GM18511 (cell line): ENCODE data around the gene RALB.
"Not testable (repeated sequence)": the region's sequence is repeated elsewhere in the genome, so short reads cannot be mapped to it uniquely, and the experiment has no call there.

Experiments
- ATAC-seq: cut with Tn5 transposase; IDR thresholded peaks from one replicate; pipeline ENCODE4 v1.9.1; 2021; ENCODE audit warnings: mild to moderate bottlenecking, moderate library complexity; ENCODE audit not compliant: unreplicated experiment

The RALB gene

GRCh38 chr2:120291401-120292311 lies 39.0 kb downstream of the RALB start:
- no peak for ATAC-seq

- ATAC-seq = peak; percentile 49
Measured at GRCh38 chr2:120293096-120294007, 40.7 kb downstream of the RALB start.

- ATAC-seq = peak; percentile 98
Measured at GRCh38 chr2:120294008-120294340, 41.3 kb downstream of the RALB start.

GRCh38 chr2:120298173-120298835 lies 45.7 kb downstream of the RALB start:
- ATAC-seq = no peak

GRCh38 chr2:120299004-120299403 lies 46.4 kb downstream of the RALB start:
- no peak for ATAC-seq

- ATAC-seq = no peak
Measured at GRCh38 chr2:120299561-120299960, 46.9 kb downstream of the RALB start.

- no peak for ATAC-seq
Measured at GRCh38 chr2:120300385-120300784, 47.7 kb downstream of the RALB start.

GRCh38 chr2:120301284-120301683 lies 48.6 kb downstream of the RALB start:
- no peak for ATAC-seq

GRCh38 chr2:120302301-120302700 lies 49.6 kb downstream of the RALB start:
- no peak for ATAC-seq

- no peak for ATAC-seq
Measured at GRCh38 chr2:120303177-120303576, 50.5 kb downstream of the RALB start.

GRCh38 chr2:120305296-120305695 lies 52.6 kb downstream of the RALB start:
- ATAC-seq = no peak

GRCh38 chr2:120305937-120306490 lies 53.4 kb downstream of the RALB start:
- no peak for ATAC-seq

- no peak for ATAC-seq
Measured at GRCh38 chr2:120307482-120307881, 54.8 kb downstream of the RALB start.

- ATAC-seq = no peak
Measured at GRCh38 chr2:120308038-120308910, 55.6 kb downstream of the RALB start.

GRCh38 chr2:120310136-120310535 lies 57.5 kb downstream of the RALB start:
- ATAC-seq = no peak

GRCh38 chr2:120310841-120311240 lies 58.2 kb downstream of the RALB start:
- ATAC-seq = not testable (repeated sequence)

- ATAC-seq = no peak
Measured at GRCh38 chr2:120312076-120312475, 59.4 kb downstream of the RALB start.

- peak; percentile 76 for ATAC-seq
Measured at GRCh38 chr2:120312860-120313694, 60.4 kb downstream of the RALB start.
